NCI-H1436 (cell line): Measurements from ENCODE around the gene XCR1.
"Not testable (repeated sequence)": the region's sequence is repeated elsewhere in the genome, so short reads cannot be mapped to it uniquely, and the experiment has no call there.

Experiments used
- DNase-seq: peaks from one replicate; lab custom pipeline; 2025; lab: John Stamatoyannopoulos, UW

Gene XCR1

DNA sequence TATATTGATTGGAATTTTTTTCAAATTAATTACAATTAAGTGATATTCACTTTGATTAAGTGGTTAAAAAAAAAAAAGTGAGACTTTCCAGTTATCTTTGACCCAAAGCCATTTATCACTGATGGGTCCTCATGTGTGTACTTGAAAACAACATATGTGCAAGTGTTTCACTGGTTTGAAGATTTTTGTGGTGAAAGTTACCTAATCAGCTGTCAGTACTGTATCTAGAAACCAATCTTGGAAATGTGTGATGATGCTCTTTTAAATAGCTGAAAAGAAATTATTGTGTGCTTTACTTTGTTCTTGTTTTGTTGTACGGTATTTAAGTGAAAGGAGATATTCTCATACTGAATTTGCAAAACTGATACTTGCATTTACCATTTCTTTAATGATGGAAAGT lies 11.6 kb upstream of the XCR1 start:
- no peak for DNase-seq

DNA sequence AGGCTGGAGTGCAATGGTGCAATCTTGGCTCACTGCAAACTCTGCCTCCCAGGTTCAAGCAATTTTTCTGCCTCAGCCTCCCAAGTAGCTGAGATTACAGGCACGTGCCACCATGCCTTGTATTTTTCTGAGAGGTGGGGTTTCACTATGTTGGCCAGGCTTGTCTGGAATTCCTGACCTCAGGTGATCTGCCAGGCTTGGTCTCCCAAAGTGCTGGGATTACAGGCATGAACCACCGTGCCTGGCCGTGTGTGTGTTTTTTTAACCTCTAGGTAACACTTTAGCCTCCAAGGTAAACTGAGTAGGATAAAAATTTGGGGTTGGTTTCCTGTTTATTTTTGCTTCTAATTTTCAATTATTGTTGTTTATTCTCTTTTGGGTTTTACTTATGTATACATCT lies 10.8 kb upstream of the XCR1 start:
- not testable (repeated sequence) for DNase-seq

DNA sequence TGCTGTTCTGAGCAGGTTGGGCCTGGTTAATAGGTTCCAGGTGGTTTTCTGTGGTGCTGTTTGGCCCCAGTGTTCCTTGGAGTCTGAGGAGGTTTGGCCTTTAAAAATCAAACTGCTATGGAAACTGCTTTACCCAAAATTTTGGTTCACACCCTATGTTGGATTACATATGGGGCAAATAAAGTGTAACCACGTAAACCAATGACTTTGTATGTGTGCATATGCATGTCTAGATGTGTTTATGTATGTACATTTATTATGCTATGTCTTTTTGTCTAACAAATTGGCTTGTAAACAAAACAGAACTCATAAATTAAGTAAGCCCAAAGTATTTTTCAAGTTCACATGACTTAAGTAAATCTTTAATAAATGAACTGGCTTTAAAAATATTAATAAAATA lies 8.9 kb upstream of the XCR1 start:
- no peak for DNase-seq

GRCh38 chr3:46031747-46032146 lies 4.5 kb upstream of the XCR1 start:
- DNase-seq, result no peak

DNA sequence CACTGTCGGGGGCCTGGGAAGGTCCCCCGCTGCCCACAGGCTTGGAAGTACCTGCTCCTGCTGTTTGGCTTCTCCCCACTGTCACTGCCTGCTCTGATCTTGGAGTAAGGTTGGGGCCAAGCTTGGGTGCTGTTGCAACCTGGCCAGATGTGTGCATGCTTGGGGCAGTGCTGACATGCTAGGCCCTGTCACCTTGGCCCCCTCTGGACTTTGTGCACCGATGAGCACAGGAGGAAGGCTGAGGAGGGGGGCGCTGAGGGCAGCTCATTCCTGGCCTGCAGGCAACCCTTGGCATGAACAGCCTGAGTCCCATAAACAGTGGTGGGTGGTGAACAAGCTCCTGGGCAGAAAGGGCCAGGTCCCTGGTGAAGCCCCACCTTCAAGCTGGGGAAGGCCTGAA lies 4.0 kb upstream of the XCR1 start:
- no peak for DNase-seq

- no peak for DNase-seq
These were observed 3.3 kb upstream of the XCR1 start for GRCh38 chr3:46030626-46031025.

DNA sequence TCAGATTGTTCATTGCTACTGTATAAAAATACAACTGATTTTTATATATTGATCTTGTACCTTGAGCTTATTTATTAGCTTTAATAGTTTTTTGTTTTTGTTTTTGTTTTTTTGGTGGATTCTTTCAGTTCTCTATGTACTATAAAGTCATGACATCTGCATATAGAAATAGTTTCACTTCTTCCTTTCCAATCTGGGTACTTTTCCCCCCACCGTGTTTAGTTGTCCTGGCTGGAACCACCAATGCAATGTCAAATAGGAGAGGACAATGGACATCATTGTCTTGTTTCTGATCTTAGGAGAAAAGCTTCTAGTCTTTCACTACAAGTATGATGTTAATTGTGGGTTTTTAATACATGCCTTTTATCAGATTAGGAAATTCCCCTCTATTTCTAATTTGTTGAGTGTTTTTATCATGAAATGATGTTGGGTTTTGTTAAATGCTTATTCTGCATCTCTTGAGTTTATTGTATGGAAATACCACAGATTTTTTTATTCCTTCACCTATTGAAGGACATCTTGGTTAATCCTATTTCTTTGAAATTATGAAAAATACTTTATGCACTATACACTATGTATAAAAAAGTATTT lies 2.8 kb upstream of the XCR1 start:
- no peak for DNase-seq

- DNase-seq, result no peak
These were observed 584 bp upstream of the XCR1 start for GRCh38 chr3:46027736-46028397.

DNA sequence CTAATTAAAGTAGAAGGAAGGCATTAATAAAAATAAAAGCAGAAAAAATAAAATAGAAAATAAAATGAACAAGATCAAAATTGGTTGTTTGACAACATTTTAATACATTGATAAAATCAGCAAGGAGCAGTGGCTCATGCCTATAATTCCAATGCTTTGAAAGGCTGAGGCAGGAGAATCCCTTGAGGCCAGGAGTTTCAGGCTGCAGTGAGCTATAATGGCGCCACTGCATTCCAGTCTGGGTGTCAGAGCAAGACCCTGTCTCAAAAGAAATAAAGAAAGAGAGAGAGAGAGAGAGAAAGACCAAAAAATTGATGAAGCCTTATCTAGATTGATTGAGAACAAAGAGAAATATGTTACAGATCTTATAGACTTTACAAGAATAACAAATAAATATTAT lies 2.1 kb downstream of the XCR1 start:
- no peak for DNase-seq

- DNase-seq, result no peak
These were observed 3.2 kb downstream of the XCR1 start for GRCh38 chr3:46024131-46024530.

DNA sequence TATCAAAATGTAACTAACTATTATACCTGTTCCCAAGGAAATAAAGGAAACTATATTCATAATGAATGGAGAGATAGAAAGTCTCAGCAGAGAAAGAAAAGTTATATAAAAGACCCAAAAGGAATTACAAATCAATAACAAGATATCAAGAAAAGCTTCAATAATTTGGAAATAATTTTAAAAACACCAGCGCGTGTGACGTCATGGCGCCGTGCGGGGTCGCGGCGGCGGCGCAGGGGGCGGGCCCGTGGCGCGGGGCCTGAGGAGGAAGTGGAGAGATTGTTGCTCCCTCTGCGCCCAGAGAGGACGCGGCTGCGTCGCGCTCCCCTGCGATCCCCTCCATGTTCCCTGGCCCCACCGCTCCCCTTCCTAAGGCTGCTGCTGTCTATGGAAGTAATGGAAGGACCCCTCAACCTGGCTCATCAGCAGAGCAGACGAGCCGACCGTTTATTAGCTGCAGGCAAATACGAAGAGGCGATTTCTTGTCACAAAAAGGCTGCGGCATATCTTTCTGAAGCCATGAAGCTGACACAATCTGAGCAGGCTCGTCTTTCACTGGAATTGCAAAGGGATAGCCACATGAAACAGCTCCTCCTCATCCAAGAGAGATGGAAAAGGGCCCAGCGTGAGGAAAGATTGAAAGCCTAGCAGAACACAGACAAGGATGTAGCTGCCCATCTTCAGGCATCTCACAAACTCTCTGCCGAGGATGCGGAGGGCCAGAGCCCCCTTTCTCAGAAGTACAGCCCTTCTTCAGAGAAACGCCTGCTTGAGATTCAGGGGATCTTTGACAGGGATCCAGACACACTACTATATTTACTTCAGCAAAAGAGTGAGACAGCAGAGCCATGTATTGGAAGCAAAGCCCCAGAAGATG lies 4.1 kb downstream of the XCR1 start:
- DNase-seq, result no peak

- no peak for DNase-seq
These were observed 5.8 kb downstream of the XCR1 start for GRCh38 chr3:46021516-46021915.

DNA sequence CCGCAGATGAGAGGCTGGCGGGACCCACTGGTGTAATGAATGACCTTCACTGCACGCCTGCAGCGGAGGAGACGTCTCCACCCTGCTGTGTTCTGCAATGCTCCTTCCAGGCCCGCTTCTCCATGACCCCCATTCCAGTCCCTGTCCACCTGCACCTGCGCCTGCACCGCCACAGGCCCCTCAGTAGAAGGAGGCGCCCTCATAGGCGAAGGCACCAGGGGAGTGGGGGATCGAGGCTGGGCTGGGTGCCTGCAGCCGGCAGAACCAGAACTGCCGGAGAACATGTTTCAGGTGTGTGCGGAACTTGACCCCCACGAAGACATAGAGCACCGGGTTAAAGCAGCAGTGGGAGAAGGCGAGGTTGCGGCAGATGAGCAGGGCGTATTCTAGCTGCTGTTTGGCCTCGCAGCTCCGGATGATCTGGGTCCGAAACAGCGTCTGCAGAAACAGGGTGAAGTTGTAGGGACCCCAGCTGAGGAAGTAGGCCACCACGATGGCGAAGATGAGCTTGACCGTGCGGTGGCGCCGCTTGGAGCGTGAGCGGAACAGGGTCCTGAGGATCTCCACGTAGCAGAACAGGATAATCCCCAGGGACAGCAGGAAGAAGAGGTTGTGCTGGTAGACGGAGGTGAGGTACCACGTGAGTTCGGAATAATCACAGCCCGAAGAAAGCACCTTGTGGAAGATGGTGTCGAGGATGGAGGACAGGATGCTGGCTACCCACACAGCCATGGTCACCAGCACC lies 6.3 kb downstream of the XCR1 start:
- DNase-seq, result no peak

DNA sequence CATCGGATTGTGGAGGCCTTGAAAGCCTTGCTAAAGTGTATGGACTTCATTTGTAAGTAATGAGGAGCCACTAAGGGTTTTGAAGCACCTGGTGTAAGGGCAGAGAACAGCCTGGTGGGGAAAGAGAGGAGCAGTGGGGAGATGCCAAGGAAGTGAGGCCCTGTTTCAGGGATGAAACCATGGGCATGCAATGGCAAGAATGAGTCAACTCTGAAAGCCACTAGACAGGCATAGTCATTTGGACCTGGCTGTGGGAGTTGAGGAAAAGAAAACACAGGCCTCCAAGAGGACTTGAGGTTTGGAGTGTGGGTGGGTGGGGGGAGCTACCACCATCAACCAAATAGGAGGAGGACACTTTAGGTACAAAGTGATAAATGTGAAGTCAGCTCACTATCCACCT lies 7.6 kb downstream of the XCR1 start:
- no peak for DNase-seq

- no peak for DNase-seq
These were observed 9.6 kb downstream of the XCR1 start for GRCh38 chr3:46017720-46018119.

- no peak for DNase-seq
These were observed 13.8 kb downstream of the XCR1 start for GRCh38 chr3:46013316-46014094.

- DNase-seq, result no peak
These were observed 15.0 kb downstream of the XCR1 start for GRCh38 chr3:46012246-46012645.

DNA sequence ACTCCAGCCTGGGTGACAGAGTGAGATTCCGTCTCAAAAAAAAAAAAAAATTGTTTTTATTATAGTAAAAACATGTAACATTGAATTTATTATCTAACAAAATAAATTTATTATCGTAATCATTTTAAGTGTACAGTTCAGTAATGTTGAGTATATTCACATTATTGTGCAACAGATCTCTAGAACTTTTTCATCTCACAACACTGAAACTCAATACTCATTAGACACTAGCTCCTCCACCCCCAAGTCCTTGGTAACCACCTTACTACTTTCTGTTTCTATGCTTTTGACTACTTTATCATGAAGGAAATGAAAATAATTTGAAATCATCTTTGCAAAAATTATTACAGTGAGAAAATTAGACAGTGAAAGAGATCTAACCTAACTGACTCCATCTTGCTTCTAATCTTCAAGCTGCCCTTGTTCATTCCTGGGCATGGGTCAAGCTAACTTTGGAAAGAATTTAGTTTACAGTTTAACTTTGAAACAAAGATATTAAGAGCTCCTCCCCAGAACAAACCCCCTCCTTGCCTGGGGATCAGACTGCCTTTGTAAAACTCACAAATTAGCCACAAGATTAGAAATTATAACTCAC lies 16.7 kb downstream of the XCR1 start:
- no peak for DNase-seq

GRCh38 chr3:46008058-46008457 lies 19.2 kb downstream of the XCR1 start:
- no peak for DNase-seq

- DNase-seq, result no peak
These were observed 20.0 kb downstream of the XCR1 start for GRCh38 chr3:46007280-46007679.
